NT2/D1 (cell line): ENCODE data around the gene CCDC116.

Experiments
- SUZ12 ChIP-seq: IDR thresholded peaks from 2 replicates; pipeline ENCODE4 v1.6.1; 2011; ENCODE audit not compliant: insufficient read length, insufficient read depth; ENCODE audit errors: extremely low read depth
- YY1 ChIP-seq: IDR thresholded peaks from 2 replicates; pipeline ENCODE4 v1.6.1; 2011; ENCODE audit not compliant: insufficient read length, insufficient read depth
- ZNF274 ChIP-seq: IDR thresholded peaks from 2 replicates; pipeline ENCODE4 v1.6.1; 2011; ENCODE audit warnings: mild to moderate bottlenecking, low read depth, low read length

DNA sequence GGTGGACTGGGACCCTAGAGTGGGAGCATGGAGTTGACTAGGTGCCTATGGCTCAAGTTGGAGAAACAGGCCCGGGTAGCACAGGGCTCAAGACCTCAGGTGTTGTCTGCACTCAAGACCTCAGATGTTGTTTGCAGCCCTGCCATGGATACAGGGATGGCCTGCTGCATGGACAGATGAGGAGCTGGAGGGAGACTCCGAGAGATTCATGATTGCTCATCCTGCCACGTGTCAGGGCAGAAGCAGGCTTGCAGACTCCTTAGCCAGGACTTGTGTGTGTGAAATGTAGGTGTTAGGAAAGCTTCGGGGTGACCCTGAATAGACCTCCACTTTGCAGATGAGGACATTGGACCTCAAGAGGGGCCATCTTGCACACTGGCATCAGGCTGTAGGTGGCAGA, 921 bp downstream of the CCDC116 start:
- TF ChIP-seq YY1 (no peak), ZNF274 (no peak), SUZ12 (no peak)
